Cerebellar nuclear complex (tissue), 1 donor: Measurements from ENCODE around the gene OLIG1.

ENCODE experiments used
- DNase-seq, 2 experiments: peaks; one replicate each; lab custom pipeline; 2025; lab: John Stamatoyannopoulos, UW

OLIG1 gene

GRCh38 chr21:33063375-33063883 is 6.5 kb upstream of the OLIG1 start:
- DNase-seq, result no peak

GRCh38 chr21:33063907-33064622 is 5.9 kb upstream of the OLIG1 start:
- DNase-seq, result no peak

- DNase-seq, result no peak
Measured at GRCh38 chr21:33064623-33065390, 5.1 kb upstream of the OLIG1 start.

GRCh38 chr21:33067043-33067442 is 2.9 kb upstream of the OLIG1 start:
- DNase-seq, result no peak

- no peak for DNase-seq
Measured at GRCh38 chr21:33067457-33067856, 2.5 kb upstream of the OLIG1 start.

GRCh38 chr21:33069243-33069642 is 698 bp upstream of the OLIG1 start:
- DNase-seq, result no peak

GRCh38 chr21:33069645-33069993 is 322 bp upstream of the OLIG1 start:
- DNase-seq, result no peak

- no peak for DNase-seq
Measured at GRCh38 chr21:33070744-33070997, 730 bp downstream of the OLIG1 start.

- no peak for DNase-seq
Measured at GRCh38 chr21:33070998-33071769, 1.2 kb downstream of the OLIG1 start.

- DNase-seq, result no peak
Measured at GRCh38 chr21:33071770-33072306, 1.9 kb downstream of the OLIG1 start.

GRCh38 chr21:33073636-33074035 is 3.7 kb downstream of the OLIG1 start:
- DNase-seq, result no peak

- no peak for DNase-seq
Measured at GRCh38 chr21:33075128-33075527, 5.2 kb downstream of the OLIG1 start.

GRCh38 chr21:33075596-33076195 is 5.8 kb downstream of the OLIG1 start:
- no peak for DNase-seq

GRCh38 chr21:33076600-33077329 is 6.8 kb downstream of the OLIG1 start:
- DNase-seq, result no peak

GRCh38 chr21:33078907-33079582 is 9.1 kb downstream of the OLIG1 start:
- no peak for DNase-seq

GRCh38 chr21:33080376-33080775 is 10.4 kb downstream of the OLIG1 start:
- no peak for DNase-seq

- DNase-seq, result no peak
Measured at GRCh38 chr21:33080776-33081175, 10.8 kb downstream of the OLIG1 start.

- no peak for DNase-seq
Measured at GRCh38 chr21:33088384-33088783, 18.4 kb downstream of the OLIG1 start.

- DNase-seq, result no peak
Measured at GRCh38 chr21:33089395-33090119, 19.6 kb downstream of the OLIG1 start.

GRCh38 chr21:33096426-33096825 is 26.5 kb downstream of the OLIG1 start:
- no peak for DNase-seq
